ENCODE results near the gene IRF7.

DNA sequence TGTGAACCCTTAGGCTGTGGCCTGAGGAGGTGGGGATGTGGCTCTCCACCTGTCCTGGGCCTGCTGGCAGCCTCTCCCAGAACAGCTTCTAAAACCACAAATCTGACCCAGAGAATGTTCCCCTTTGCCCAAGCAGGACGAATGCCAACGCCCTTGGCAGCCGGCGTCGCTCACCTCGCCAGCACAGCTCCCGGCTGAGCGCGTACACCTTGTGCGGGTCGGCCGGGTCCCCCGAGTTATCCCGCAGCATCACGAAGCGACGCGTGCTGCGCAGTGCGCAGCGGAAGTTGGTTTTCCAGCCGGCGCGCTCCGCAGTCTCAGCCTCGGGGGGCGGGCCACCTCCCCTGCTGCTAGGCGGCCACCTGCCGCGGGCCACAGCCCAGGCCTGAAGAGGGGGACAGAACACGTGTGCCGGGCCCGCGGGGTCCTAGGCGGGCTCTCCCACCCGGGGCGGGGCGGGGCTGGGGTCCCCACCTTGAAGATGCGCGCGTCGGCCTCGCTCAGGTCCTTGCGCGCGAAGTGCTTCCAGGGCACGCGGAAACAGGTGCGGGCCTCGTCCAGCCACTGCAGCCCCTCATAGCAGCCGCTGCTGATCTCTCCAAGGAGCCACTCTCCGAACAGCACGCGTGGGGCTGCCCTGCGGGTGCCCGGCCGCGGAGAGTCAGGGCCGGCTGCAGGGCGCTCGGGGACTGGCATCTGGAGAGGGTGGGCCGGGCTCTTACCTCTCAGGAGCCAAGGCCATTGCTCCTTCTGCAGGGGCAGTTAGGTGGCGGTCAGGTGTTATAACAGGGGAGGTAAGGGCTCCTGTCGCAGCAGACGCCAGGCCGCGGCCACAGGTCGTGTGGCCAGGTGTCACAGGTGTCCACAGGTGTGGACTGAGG lies 887 bp downstream of the IRF7 start:
- TF ChIP-seq RAD21 (IDR thresholded peaks at IDR 0.05; ENCODE audit: low read depth) (no peak), FOXM1 (IDR thresholded peaks at IDR 0.05; ENCODE audit: borderline replicate concordance, low read depth) (no peak), EP300 (IDR thresholded peaks at IDR 0.05; ENCODE audit: borderline replicate concordance) (no peak; the same call in 1 of the 2 replicates), CREB1 (IDR thresholded peaks at IDR 0.05; ENCODE audit: low read depth) (no peak)
- TF ChIP-seq, protein P1, sequence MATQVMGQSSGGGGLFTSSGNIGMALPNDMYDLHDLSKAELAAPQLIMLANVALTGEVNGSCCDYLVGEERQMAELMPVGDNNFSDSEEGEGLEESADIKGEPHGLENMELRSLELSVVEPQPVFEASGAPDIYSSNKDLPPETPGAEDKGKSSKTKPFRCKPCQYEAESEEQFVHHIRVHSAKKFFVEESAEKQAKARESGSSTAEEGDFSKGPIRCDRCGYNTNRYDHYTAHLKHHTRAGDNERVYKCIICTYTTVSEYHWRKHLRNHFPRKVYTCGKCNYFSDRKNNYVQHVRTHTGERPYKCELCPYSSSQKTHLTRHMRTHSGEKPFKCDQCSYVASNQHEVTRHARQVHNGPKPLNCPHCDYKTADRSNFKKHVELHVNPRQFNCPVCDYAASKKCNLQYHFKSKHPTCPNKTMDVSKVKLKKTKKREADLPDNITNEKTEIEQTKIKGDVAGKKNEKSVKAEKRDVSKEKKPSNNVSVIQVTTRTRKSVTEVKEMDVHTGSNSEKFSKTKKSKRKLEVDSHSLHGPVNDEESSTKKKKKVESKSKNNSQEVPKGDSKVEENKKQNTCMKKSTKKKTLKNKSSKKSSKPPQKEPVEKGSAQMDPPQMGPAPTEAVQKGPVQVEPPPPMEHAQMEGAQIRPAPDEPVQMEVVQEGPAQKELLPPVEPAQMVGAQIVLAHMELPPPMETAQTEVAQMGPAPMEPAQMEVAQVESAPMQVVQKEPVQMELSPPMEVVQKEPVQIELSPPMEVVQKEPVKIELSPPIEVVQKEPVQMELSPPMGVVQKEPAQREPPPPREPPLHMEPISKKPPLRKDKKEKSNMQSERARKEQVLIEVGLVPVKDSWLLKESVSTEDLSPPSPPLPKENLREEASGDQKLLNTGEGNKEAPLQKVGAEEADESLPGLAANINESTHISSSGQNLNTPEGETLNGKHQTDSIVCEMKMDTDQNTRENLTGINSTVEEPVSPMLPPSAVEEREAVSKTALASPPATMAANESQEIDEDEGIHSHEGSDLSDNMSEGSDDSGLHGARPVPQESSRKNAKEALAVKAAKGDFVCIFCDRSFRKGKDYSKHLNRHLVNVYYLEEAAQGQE (IDR thresholded peaks at IDR 0.05; ENCODE audit: low read depth) = no peak
